B cell (primary cell): ENCODE data around the gene FNDC3A. TPM values are rescaled to one million over a fixed set of nuclear protein-coding genes. Genes with fewer than 3 reads are reported as not detected.

Experiments used
- ATAC-seq: fragments of 200-7000 bp; cut with Tn5 transposase; one replicate; pipeline ENCODE4 v1.10.0; 2021; ENCODE audit warnings: low read depth, mild to moderate bottlenecking, moderate number of reproducible peaks, moderate library complexity
- CTCF ChIA-PET: fragments of 350-600 bp; sonication (Branson Sonifier 250); formaldehyde crosslinking; loops from one replicate; lab custom pipeline; 2021; ENCODE audit warnings: antibody characterized with exemption, inconsistent platforms; lab: Charles Lee
- POLR2A ChIA-PET: fragments of 350-600 bp; sonication (Branson Sonifier 250); formaldehyde crosslinking; loops from one replicate; lab custom pipeline; 2021; ENCODE audit warnings: antibody characterized with exemption; lab: Charles Lee
- DNase-seq: peaks from one replicate; pipeline ENCODE4 v3.0.0; 2013
- H2AFZ ChIP-seq: 2 replicates; pipeline ENCODE4 v1.6.1; 2012; ENCODE audit warnings: mild to moderate bottlenecking, low read depth, low read length; ENCODE audit not compliant: insufficient read depth, poor library complexity, severe bottlenecking
- H3K27ac ChIP-seq, 2 donors: 1 replicate in 1 of 2; 2 replicates in 1 of 2; pipeline ENCODE4 v1.5.1; 2012 to 2013; ENCODE audit warnings: low read length in 2 of 2, mild to moderate bottlenecking in 2 of 2, moderate library complexity in 1 of 2
- H3K27me3 ChIP-seq, 4 experiments: fragments of 200-600 bp in 1 of 4; sonication (generic) in 1 of 4; replicated peaks in 1 of 4; 1 replicate in 2 of 4; 2 replicates in 2 of 4; pipeline versions ENCODE4 v1.6.1 to v1.7.0; 2013 to 2016; ENCODE audit warnings: low read length in 3 of 4, mild to moderate bottlenecking in 2 of 4, mixed read lengths in 1 of 4, moderate library complexity in 1 of 4; ENCODE audit not compliant: insufficient read depth in 4 of 4, control insufficient read depth in 3 of 4; ENCODE audit errors: control extremely low read depth in 1 of 4
- H3K36me3 ChIP-seq, 2 experiments: replicated peaks in 1 of 2; 1 replicate in 1 of 2; 2 replicates in 1 of 2; pipeline versions ENCODE4 v1.6.1 to v1.7.1; 2013; ENCODE audit warnings: low read length in 1 of 2; ENCODE audit not compliant: insufficient read depth in 2 of 2, control insufficient read depth in 1 of 2; ENCODE audit errors: control extremely low read depth in 1 of 2, extremely low read depth in 1 of 2
- H3K4me1 ChIP-seq, 2 donors: fragments of 200-600 bp in 1 of 2; sonication (generic) in 1 of 2; 1 replicate in 1 of 2; 2 replicates in 1 of 2; pipeline versions ENCODE4 v1.5.1 to v1.6.1; 2013 to 2017; ENCODE audit warnings: low read length in 2 of 2; ENCODE audit not compliant: control insufficient read depth in 2 of 2, insufficient read depth in 2 of 2
- H3K4me2 ChIP-seq: replicated peaks from 2 replicates; pipeline ENCODE3; 2012; ENCODE audit warnings: mild to moderate bottlenecking, low read depth, low read length; ENCODE audit not compliant: poor library complexity, severe bottlenecking
- H3K4me3 ChIP-seq, 5 experiments: fragments of 200-600 bp in 1 of 5; sonication (generic) in 1 of 5; 1 replicate in 3 of 5; 2 replicates in 2 of 5; pipeline versions ENCODE4 v1.5.1 to v1.7.0; 2011 to 2016; ENCODE audit warnings: low read length in 4 of 5, mild to moderate bottlenecking in 4 of 5, low read depth in 2 of 5, control low read depth in 1 of 5, moderate library complexity in 1 of 5; ENCODE audit not compliant: insufficient read depth in 1 of 5; ENCODE audit errors: control extremely low read depth in 1 of 5, extremely low read depth in 1 of 5
- H3K79me2 ChIP-seq: fragments of 200-600 bp; sonication (generic); one replicate; pipeline ENCODE4 v1.6.0; 2016; ENCODE audit warnings: low read length; ENCODE audit not compliant: control insufficient read depth, insufficient read depth
- H3K9ac ChIP-seq: fragments of 200-600 bp; sonication (generic); 2 replicates; pipeline ENCODE4 v1.6.1; 2017; ENCODE audit warnings: mild to moderate bottlenecking, low read length, moderate library complexity
- H3K9me3 ChIP-seq, 3 donors: one replicate each; pipeline versions ENCODE4 v1.6.1 to v1.7.1; 2013; ENCODE audit warnings: low read length in 2 of 3; ENCODE audit not compliant: control insufficient read depth in 2 of 3, insufficient read depth in 1 of 3; ENCODE audit errors: control extremely low read depth in 1 of 3
- H4K20me1 ChIP-seq: 2 replicates; pipeline ENCODE4 v1.6.0; 2012; ENCODE audit warnings: mild to moderate bottlenecking, low read length; ENCODE audit not compliant: insufficient read depth, control insufficient read depth, poor library complexity, severe bottlenecking
- H3K27ac Mint-ChIP-seq: one replicate; pipeline ENCODE4 v1.8.0; 2021; ENCODE audit warnings: mixed read lengths
- H3K27me3 Mint-ChIP-seq: one replicate; pipeline ENCODE4 v1.8.0; 2021; ENCODE audit warnings: mixed read lengths
- H3K4me1 Mint-ChIP-seq: one replicate; pipeline ENCODE4 v1.8.0; 2021; ENCODE audit warnings: mixed read lengths
- H3K4me3 Mint-ChIP-seq: one replicate; pipeline ENCODE4 v1.8.0; 2021; ENCODE audit warnings: mixed read lengths
- H3K9me3 Mint-ChIP-seq: one replicate; pipeline ENCODE4 v1.8.0; 2022; ENCODE audit warnings: mixed read lengths; ENCODE audit not compliant: insufficient read depth
- EZH2 ChIP-seq: IDR thresholded peaks from 2 replicates; pipeline ENCODE4 v1.6.1; 2012; ENCODE audit warnings: borderline replicate concordance, low read depth, mild to moderate bottlenecking, moderate library complexity, low read length; ENCODE audit not compliant: insufficient read depth, poor library complexity, severe bottlenecking
- WGBS: methylation state at CpG from one replicate; pipeline ENCODE4 v1.1.5; 2013; ENCODE audit warnings: missing lambda C conversion rate; ENCODE audit not compliant: insufficient coverage; 5-methylcytosine and 5-hydroxymethylcytosine counted together
- intact Hi-C: fragments of 100-400 bp; cut with micrococcal nuclease; formaldehyde crosslinking; loops from one replicate; pipeline ENCODE4 v1.10.0; 2022
- polyA plus RNA-seq: library from polyadenylated mRNA; depleted of rRNA; stranded (reverse); fragments of >200 nt; gene quantifications from 2 replicates; pipeline ENCODE4 v1.2.3, GENCODE V29; 2012
- total RNA-seq, 2 donors: library from RNA; stranded (reverse); fragments of 120-200 nt in 1 of 2; gene quantifications; 1 replicate in 1 of 2; 2 replicates in 1 of 2; pipeline versions ENCODE4 v1.2.3 to v1.2.4, GENCODE V29; 2013 to 2022
- TF ChIP-seq, protein P1 (sequence below): fragments of 200-600 bp; IDR thresholded peaks from one replicate; pipeline ENCODE4 v1.8.0; 2022; ENCODE audit warnings: antibody characterized with exemption, mild to moderate bottlenecking

FNDC3A gene
- total and polyA plus RNA-seq, 2 donors (not counting 1 experiment from before 2014, with no cell fraction given) = 13.5 to 37.1 TPM

GRCh38 chr13:49248622-49249002, 272.9 kb downstream of the FNDC3A start:
- Histone ChIP-seq H3K4me3 (peak overlapping the region; percentile 86 to 92 (median 89)), H3K27me3 (no peaks in the 10 kb centered on the region), H2AFZ (peak overlapping the region; percentile 94), H3K4me1 (peaks cover 10 to 11% of the 10 kb centered on the region in 2 donors), H3K79me2 (peaks cover 4% of the 10 kb centered on the region), H3K4me2 (peak overlapping the region; percentile 80), H4K20me1 (no peaks in the 10 kb centered on the region), H3K36me3 (no peaks in the 10 kb centered on the region), H3K9me3 (no peaks in the 10 kb centered on the region), H3K9ac (peak overlapping the region; percentile 87), H3K27ac (peak overlapping the region; percentile 76 to 86)
- ATAC-seq (no peak), DNase-seq (no peak)
- H3K9me3 Mint-ChIP-seq = no peaks in the 10 kb centered on the region
- ChIA-PET CTCF (interaction anchor here (0.6 to 1.5 kb wide), 5 partner anchors 9 to 358 kb away, joined by 3 to 6 read pairs (median 4); no protein-coding TSS in a partner anchor), POLR2A (interaction anchor here (1.0 to 1.7 kb wide), 3 partner anchors 9 to 337 kb away, joined by 3 to 8 read pairs (median 7); partner anchors contain the start of gene RCBTB1)
- no peaks in the 10 kb centered on the region for H3K27me3 Mint-ChIP-seq
- WGBS = 0% methylated on average over 3 of the region's 6 CpGs
- intact Hi-C loops = loop anchor here (5.0 kb wide), 1 partner anchor 271 kb away; the partner anchor contains the start of gene FNDC3A
- TF ChIP-seq EZH2 = no peak
- TF ChIP-seq, protein P1, sequence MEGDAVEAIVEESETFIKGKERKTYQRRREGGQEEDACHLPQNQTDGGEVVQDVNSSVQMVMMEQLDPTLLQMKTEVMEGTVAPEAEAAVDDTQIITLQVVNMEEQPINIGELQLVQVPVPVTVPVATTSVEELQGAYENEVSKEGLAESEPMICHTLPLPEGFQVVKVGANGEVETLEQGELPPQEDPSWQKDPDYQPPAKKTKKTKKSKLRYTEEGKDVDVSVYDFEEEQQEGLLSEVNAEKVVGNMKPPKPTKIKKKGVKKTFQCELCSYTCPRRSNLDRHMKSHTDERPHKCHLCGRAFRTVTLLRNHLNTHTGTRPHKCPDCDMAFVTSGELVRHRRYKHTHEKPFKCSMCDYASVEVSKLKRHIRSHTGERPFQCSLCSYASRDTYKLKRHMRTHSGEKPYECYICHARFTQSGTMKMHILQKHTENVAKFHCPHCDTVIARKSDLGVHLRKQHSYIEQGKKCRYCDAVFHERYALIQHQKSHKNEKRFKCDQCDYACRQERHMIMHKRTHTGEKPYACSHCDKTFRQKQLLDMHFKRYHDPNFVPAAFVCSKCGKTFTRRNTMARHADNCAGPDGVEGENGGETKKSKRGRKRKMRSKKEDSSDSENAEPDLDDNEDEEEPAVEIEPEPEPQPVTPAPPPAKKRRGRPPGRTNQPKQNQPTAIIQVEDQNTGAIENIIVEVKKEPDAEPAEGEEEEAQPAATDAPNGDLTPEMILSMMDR = no peak
- H3K4me3 Mint-ChIP-seq = peak overlapping the region; percentile 100
- peaks cover 26% of the 10 kb centered on the region for H3K4me1 Mint-ChIP-seq
- H3K27ac Mint-ChIP-seq = peak overlapping the region; percentile 97

DNA sequence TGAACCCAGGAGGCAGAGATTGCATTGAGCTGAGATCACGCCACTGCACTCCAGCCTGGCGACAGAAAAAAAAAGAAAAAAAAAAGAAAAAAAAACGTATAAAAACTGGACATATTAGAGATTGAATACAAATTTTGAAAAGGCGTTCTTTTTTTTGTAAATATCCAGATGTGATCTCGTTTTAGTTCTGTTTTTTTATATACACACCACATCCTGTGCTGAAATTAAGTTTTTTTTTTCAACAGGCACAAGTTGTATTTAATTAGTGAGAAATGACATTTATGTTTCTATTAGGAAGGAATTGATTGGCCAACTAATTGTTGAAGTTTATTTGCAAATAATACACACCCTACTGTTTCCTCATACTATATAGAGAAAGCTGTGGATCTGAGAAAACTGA, 275.6 kb downstream of the FNDC3A start:
- Histone ChIP-seq H3K4me1 (peaks cover 10 to 11% of the 10 kb centered on the region in 2 donors), H3K36me3 (peaks cover 2 to 16% of the 10 kb centered on the region in 2 experiments), H3K79me2 (peaks cover 4% of the 10 kb centered on the region), H3K27ac (no peak overlapping the region), H3K4me2 (no peak overlapping the region), H3K27me3 (no peaks in the 10 kb centered on the region), H3K4me3 (no peak overlapping the region), H2AFZ (no peak overlapping the region), H4K20me1 (no peaks in the 10 kb centered on the region), H3K9ac (no peak overlapping the region), H3K9me3 (no peaks in the 10 kb centered on the region)
- Mint-ChIP-seq H3K4me3 (no peak overlapping the region), H3K4me1 (peaks cover 26% of the 10 kb centered on the region), H3K27me3 (no peaks in the 10 kb centered on the region), H3K27ac (no peak overlapping the region), H3K9me3 (no peaks in the 10 kb centered on the region)
- no peak for DNase-seq
- POLR2A ChIA-PET = no interaction called here
- WGBS = 100% methylated on average over 1 of the region's 5 CpGs
- intact Hi-C loops = no loop called here
- CTCF ChIA-PET = interaction anchor here (1.0 to 1.7 kb wide), 2 partner anchors 18 to 27 kb away, joined by 3 to 4 read pairs; no protein-coding TSS in a partner anchor
- no peak for ATAC-seq
- TF ChIP-seq, protein P1 = no peak
- TF ChIP-seq EZH2 = no peak
